Coronary artery (tissue), 2 donors: Measurements from ENCODE around the gene EXTL1.

Experiments
- DNase-seq: peaks from one replicate; pipeline ENCODE4 v3.0.0-alpha.2; 2017; ENCODE audit warnings: low spot score
- H3K27ac ChIP-seq, 2 donors: fragments of 200-600 bp; sonication (generic); one replicate each; pipeline ENCODE4 v1.5.1; 2016 to 2019
- H3K4me3 ChIP-seq: fragments of 200-600 bp; sonication (generic); 2 replicates; pipeline ENCODE4 v1.5.1; 2016; ENCODE audit warnings: mild to moderate bottlenecking, moderate library complexity
- CTCF ChIP-seq: fragments of 200-600 bp; sonication (generic); IDR thresholded peaks from one replicate; pipeline ENCODE4 v1.5.1; 2019; ENCODE audit warnings: antibody characterized with exemption

Gene EXTL1

DNA sequence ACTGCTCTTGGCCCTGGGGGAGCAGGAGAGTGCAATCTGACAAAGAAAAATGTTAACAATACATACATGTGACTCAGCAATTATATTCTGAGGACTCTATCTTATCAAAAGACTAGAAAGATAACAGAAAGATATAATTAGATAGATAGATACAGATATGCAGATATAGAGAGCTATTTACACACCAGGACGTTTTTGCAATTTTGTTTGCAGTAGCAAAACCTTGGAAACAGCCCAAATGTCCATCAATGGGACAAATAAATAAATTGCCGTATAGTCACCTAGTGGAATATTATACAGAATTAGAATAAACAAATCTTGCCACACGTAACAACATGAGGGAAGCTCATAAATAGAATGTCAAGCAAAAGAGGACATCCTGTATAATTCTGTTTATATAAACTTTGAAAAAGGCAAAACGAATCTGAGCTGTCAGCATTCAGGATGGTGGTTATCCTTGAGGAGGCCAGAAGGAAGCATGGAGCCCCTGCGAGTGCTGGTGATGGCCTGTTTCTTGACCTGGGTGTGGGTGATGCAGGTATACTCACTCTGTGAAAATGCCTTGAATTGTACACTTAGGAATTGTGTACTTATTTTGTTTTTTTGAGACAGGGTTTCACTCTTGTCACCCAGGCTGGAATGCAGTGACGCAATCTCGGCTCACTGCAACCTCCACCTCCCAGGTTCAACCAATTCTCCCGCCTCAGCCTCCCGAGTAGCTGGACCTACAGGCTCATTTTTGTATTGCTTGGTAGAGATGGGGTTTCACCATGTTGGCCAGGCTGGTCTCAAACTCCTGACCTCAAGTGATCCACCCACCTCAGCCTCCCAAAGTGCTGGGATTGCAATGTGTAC lies 58.6 kb downstream of the EXTL1 start:
- Histone ChIP-seq H3K27ac (no peak overlapping the region), H3K4me3 (no peak overlapping the region)
- DNase-seq: no peak
- TF ChIP-seq CTCF: no peak

GRCh38 chr1:26081267-26082019 lies 59.9 kb downstream of the EXTL1 start:
- Histone ChIP-seq H3K4me3 (no peak overlapping the region), H3K27ac (no peak overlapping the region)
- no peak for TF ChIP-seq CTCF
- no peak for DNase-seq

- no peak for DNase-seq
- H3K4me3 ChIP-seq: no peak overlapping the region
- TF ChIP-seq CTCF: no peak
- H3K27ac ChIP-seq: no peak overlapping the region
These were observed 60.4 kb downstream of the EXTL1 start for GRCh38 chr1:26082020-26082350.

GRCh38 chr1:26083208-26083607 lies 61.6 kb downstream of the EXTL1 start:
- no peak for TF ChIP-seq CTCF
- Histone ChIP-seq H3K4me3 (no peak overlapping the region), H3K27ac (no peak overlapping the region)
- DNase-seq: no peak

DNA sequence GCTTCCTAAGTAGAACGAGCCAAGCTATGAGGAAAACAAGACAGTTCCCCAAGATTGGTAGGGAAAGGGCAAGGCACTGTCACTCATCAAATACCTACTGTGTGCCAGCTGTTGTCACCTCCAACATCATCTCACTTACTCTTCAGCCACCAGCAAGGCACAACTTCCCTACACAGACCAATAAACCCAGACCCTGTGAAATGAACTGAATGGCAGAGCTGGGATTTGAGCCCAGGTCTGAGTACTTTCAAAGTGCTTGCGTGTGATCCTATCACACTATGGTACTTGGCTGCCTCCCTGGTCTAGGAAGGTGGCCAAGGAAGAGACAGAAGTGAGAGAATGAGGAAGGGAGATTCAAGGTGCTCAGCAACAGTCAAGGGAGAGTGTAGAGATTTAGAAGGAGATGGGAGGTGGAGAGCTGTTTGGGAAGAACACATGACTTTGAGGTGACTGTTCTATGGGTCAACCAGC lies 62.6 kb downstream of the EXTL1 start:
- Histone ChIP-seq H3K4me3 (no peak overlapping the region), H3K27ac (no peak overlapping the region)
- no peak for DNase-seq
- TF ChIP-seq CTCF: no peak

GRCh38 chr1:26084844-26085243 lies 63.3 kb downstream of the EXTL1 start:
- DNase-seq: no peak
- no peak overlapping the region for H3K27ac ChIP-seq
- TF ChIP-seq CTCF: no peak
- H3K4me3 ChIP-seq: no peak overlapping the region
